Activated naive CD4-positive, alpha-beta T cell treated with anti-CD3 and anti-CD28 coated beads, Interleukin-2, amount 50 U/mL, for 72 hours (primary cell): ENCODE data around the gene TMEM63A. TPM values are rescaled to one million over a fixed set of nuclear protein-coding genes. Genes with fewer than 3 reads are reported as not detected.
A peak's percentile ranks its signal among the peaks of the same experiment; 100 is the strongest.

Experiments used
- ATAC-seq, 2 donors: fragments of 150-1000 bp; cut with Tn5 transposase; 2 replicates each; pipeline ENCODE4 v1.10.0; 2021; ENCODE audit warnings: mild to moderate bottlenecking in 2 of 2, moderate library complexity in 2 of 2
- DNase-seq, 2 donors: peaks; one replicate each; pipeline ENCODE4 v3.0.0; 2021 to 2022; ENCODE audit warnings: low spot score in 2 of 2
- H3K27ac Mint-ChIP-seq, 2 donors: one replicate each; pipeline ENCODE4 v1.8.0; 2022; ENCODE audit warnings: mild to moderate bottlenecking in 2 of 2, mixed read lengths in 2 of 2
- H3K36me3 Mint-ChIP-seq, 2 donors: one replicate each; pipeline ENCODE4 v1.8.0; 2022; ENCODE audit warnings: mixed read lengths in 2 of 2
- H3K9me3 Mint-ChIP-seq, 2 donors: one replicate each; pipeline ENCODE4 v1.8.0; 2022; ENCODE audit warnings: mixed read lengths in 2 of 2
- total RNA-seq, 2 donors: library from RNA; stranded (reverse); gene quantifications; one replicate each; pipeline ENCODE4 v1.2.3, GENCODE V29; 2022

Gene TMEM63A
- total RNA-seq, 2 donors from 2014 or later = 67.8 to 115 TPM

DNA sequence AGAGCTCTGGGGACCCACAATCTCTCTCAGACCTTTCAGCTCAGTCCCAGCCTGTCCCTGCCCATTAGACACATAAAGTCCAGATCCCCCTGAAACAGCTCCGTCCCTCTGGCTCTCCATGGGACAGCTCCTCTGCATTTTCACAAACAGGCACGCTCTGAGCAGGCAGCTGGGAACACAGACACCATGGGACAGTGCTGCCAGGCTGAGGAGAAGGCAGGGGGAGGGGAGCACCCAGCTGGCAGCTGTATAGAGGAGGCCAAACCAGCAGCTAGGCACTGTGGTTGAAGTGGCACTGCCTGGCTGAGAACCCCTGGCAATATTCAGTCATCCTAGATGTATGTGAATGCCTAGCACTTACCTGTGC, 2.0 kb downstream of the TMEM63A start:
- Mint-ChIP-seq H3K9me3 (no peaks in the 10 kb centered on the region), H3K36me3 (peaks cover 0 to 9% of the 10 kb centered on the region in 2 donors), H3K27ac (peak overlapping the region; percentile 12 to 85)
- DNase-seq (no peak), ATAC-seq (no peak)

DNA sequence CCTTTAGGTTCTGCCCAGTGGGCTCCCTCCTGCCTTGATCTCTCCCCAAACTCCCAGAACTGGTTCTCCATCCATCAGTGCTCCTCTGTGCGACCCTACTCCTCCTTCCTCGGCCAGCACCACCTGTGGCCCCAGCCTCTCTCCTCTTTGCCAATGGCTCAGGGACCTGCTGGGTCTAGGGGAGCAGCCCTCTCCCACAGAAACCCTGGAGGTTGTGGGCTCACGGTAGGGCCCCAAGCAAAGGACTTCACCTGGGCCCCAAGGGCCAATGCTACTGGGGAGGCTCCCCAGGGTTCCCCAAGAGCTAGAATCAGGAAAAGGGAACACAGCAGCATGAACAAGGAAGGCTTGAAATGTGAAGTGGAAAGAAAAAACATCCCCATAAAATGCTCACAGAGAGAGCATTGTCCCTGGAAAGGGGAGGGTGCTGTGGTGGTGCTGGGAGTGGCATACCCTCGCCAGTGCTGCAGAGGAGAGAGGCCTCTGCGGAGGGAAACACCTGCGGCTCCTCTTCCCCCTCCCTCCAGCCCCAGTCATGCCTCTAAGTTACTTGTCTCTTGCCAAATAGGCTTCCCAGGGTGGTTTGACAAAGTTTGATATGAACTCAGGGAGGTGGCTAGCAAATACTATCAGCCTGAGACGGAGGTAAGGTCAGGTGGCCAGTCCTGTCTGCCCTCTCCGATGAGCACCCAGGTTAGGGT, 2.5 kb downstream of the TMEM63A start:
- H3K27ac Mint-ChIP-seq = peak overlapping the region; percentile 12 to 85
- H3K9me3 Mint-ChIP-seq = no peaks in the 10 kb centered on the region
- peaks cover 0 to 9% of the 10 kb centered on the region in 2 donors for H3K36me3 Mint-ChIP-seq
- DNase-seq (no peak), ATAC-seq (no peak)

DNA sequence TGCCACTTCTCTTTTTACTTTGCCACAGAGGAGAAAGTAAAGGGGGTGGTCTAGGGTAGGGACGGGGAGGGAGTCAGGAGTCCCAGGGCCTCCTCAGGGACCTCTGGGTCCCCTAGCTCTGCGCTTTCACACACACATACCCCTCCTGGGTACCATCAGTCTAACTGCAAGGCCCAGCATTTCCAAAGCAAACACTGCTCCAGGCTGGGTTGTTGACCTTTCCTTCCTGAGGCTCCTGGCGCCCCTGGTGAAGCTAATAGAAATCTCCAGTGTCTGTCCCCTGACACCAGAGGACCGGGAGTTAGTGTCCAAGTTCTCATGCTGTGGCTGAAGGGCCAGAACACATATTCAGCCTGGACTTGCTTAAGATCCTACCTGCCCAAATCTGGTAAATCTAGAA, 3.9 kb downstream of the TMEM63A start:
- DNase-seq (no peak), ATAC-seq (no peak)
- Mint-ChIP-seq H3K9me3 (no peaks in the 10 kb centered on the region), H3K27ac (no peak overlapping the region), H3K36me3 (peaks cover 0 to 9% of the 10 kb centered on the region in 2 donors)

DNA sequence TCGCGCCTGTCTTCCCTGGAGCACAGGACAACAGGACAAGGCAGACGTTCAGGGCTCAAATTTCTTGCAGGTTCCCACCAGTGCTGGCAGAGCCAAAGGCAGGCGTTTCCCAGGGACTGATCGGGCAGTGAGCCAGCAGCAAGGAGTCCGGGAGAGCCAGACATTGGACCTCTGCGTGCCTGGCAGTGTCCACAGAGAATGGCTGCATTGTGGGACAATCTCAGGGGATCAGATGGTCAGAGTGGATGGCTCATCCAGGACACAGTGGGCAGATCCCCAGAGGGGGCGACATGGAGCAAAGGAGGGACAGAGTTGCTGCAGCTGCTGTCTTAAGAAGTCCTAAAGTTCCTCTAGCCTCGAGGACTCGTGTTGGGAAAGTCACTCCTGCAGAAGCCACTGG, 4.6 kb downstream of the TMEM63A start:
- H3K9me3 Mint-ChIP-seq = no peaks in the 10 kb centered on the region
- ATAC-seq = no peak
- H3K36me3 Mint-ChIP-seq = peaks cover 0 to 9% of the 10 kb centered on the region in 2 donors
- DNase-seq = no peak
- H3K27ac Mint-ChIP-seq = no peak overlapping the region

DNA sequence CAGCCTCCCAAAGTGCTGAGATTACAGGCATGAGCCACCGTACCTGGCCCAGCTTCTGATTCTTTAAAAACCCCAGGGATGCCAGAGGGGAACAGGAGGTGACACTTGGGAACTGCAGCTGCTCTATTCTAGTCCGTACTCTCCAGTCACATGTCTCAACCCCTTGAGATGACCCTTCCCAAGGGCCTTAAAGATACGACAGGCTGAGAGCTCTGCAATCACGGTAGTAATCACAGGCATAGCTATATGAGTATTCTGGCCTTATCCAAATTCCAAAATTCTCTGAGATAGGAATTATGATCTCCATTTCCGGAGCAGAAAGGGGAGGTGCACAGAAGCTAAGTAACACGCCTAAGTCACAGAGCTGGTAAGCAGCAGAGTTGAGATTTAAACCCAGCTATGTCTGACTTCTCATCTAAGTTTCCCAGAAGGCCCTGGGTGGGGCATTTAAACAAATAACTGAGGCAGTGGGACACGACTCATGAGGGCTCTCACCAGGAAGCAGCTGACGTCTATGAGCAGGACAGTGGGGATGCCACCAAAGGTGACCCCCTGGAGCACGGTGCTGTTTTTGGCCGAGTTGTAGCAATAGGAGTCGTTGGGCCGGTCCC, 5.2 kb downstream of the TMEM63A start:
- H3K36me3 Mint-ChIP-seq = peaks cover 0 to 9% of the 10 kb centered on the region in 2 donors
- no peaks in the 10 kb centered on the region for H3K9me3 Mint-ChIP-seq
- ATAC-seq (no peak), DNase-seq (no peak)
- H3K27ac Mint-ChIP-seq = no peak overlapping the region

DNA sequence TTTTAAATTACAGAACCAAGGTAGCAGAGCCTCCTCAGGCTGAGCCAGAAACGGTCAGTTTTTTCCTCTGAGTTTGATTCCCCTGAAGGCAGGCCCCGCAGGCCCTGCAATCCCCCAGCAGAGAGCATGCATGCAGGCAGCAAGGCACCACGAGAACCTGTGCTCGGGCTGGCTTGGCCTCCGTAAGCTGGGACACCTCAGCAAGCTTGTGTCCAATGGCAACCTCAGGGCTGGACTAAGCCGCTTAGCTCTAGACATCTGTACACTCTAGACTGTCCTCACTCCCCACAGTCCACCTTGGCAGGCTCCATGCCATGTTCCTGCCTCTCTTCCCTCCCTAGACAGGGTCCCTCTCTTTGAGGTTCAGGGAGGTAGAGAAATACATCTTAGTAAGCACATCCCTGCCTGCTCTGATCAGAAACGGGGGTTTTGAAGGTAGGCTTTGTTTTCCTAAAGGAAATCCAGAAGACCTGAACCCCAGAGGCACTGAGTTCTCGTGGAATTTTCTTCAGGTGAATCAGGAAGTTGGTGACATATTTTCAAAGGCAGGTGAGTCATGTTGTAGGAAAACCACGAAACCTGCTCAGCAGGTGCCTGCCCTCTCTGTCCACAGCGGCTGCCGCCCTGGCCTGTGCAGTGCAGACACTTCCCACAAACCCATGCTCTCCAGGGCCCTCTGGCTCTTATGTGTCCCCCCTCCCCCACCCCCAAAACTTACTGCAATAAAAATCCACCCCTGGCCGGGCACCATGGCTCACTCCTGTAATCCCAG, 7.0 kb downstream of the TMEM63A start:
- Mint-ChIP-seq H3K36me3 (peaks cover 4 to 20% of the 10 kb centered on the region in 2 donors), H3K27ac (peak overlapping the region in 1 of 2 donors; percentile 58)
- no peak for ATAC-seq

DNA sequence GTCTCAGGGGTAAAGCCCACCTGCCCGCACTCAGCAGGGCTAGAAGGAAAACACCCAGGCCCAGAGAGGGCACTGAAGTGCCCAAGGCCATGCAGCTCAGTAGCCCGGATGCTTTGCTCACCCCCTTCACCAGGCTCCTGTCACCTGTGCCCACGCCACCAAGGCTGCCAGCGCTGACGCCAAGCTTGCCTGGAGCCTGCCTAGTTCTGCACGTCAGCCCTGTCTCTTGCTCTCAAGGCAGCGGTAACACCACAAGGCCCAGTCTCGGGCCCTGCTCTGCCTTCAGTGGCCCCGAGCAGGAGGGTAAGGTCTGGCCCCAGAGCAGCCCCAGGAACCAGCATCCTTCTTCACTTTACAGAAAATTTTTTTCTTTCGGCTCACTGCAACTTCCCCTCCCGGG, 7.7 kb downstream of the TMEM63A start:
- Mint-ChIP-seq H3K27ac (peak overlapping the region in 1 of 2 donors; percentile 58), H3K36me3 (peaks cover 4 to 23% of the 10 kb centered on the region in 2 donors), H3K9me3 (no peaks in the 10 kb centered on the region)
- DNase-seq (no peak), ATAC-seq (no peak)

More for the DNA sequence above, 7.0 kb downstream of the TMEM63A start:
- DNase-seq = no peak
- H3K9me3 Mint-ChIP-seq = no peaks in the 10 kb centered on the region

DNA sequence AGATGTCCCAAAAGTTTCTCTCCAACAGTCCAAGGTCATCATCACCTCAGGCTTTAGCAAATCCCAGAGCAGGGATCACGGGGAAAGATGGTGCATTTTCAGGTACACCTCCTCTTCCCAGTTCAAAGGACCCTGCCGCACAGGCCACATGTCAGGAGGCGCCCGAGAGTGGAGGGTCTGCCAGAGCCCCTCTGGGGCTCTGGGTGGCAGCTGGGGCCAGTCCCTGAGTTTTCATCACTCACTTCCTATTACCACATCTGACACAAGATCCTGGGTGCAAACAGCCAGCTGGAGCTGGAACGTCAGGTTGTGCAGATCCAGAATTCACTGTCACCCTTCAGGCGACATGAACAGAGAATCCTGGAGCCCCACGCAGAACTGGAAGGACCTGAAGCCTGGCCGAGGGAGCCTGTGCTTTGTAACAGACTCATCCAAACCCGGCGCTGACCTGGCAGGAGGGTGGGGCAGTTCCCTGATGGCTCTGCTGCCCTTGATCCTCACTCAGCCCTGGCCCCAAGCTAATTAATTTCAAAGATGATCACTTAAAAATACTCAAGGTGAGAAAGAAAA, 8.8 kb downstream of the TMEM63A start:
- no peak for ATAC-seq
- Mint-ChIP-seq H3K27ac (peak overlapping the region in 1 of 2 donors; percentile 57), H3K9me3 (no peaks in the 10 kb centered on the region), H3K36me3 (peaks cover 4 to 31% of the 10 kb centered on the region in 2 donors)
- no peak for DNase-seq

DNA sequence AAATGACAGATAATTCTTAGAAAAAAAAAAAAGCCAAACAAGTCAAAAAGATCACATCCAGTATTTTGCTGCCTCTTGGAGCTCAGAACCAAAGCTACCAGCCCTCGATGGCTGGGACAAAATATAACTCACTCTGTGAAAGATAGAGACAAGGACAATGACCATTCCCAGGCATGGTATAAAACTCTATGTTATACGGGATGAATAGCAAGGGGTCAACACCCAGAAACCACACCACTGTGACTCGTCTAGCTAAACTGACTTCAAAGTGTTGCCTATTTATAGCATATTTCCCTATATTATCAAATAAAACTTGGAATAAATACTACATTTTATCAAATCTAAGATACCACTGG, 10.1 kb downstream of the TMEM63A start:
- H3K9me3 Mint-ChIP-seq = no peaks in the 10 kb centered on the region
- no peak for DNase-seq
- no peak for ATAC-seq
- peak overlapping the region; percentile 35 to 65 for H3K27ac Mint-ChIP-seq
- H3K36me3 Mint-ChIP-seq = peaks cover 9 to 32% of the 10 kb centered on the region in 2 donors

DNA sequence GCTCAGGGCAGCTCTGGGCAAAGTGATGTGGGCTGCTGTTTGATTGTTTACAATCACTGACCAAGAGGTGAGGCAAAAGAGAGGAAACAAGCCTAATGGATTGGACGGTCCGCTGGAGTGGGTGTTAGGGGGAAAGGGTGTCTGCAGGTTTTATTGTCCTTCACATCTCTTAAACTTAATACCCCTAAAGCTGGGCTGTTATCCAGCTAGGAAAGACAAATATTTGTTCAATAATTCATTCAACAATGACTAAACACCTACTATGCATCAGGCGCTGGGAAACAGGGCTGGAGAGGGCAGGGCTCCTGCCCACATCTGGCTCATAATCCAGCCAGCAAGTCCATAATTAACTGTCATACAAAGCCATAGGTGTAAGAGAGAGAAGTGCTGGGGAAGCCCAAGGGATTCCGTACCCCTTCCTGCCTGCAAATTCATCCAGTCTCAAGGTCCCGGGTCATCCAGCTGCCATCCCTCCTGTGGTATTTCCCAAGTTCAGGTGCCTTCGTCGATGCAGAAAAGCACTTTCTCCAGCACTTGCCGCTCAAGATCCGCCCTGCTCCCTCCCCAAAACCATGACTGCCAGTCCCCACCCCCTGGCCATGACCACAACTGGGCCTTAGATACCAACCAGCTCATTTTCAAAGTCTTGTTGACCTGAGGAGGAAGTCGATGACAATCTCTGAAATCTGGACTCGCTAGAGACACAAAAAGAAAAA, 10.7 kb downstream of the TMEM63A start:
- DNase-seq = no peak
- peak overlapping the region; percentile 35 to 65 for H3K27ac Mint-ChIP-seq
- no peaks in the 10 kb centered on the region for H3K9me3 Mint-ChIP-seq
- no peak for ATAC-seq
- H3K36me3 Mint-ChIP-seq = peaks cover 9 to 36% of the 10 kb centered on the region in 2 donors

DNA sequence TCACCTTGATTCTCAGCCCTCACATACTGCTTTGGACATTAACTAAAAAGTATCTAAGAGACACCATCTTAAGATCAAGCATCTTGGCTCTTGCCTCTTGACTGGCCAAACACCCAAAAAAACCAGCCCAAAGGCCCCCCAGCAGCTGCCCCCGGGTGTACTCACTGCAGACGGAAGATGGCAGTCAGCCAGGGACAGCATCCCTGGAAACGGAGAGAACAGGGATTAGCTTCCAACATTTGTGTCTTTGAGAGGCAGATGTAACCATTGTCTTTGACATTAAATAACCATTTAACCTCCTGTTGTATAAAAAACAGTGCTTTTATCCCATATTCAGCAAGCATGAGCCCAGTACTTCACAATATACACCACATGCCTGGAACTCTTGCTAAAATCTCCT, 11.3 kb downstream of the TMEM63A start:
- no peak for ATAC-seq
- Mint-ChIP-seq H3K36me3 (peaks cover 9 to 40% of the 10 kb centered on the region in 2 donors), H3K9me3 (no peaks in the 10 kb centered on the region), H3K27ac (peak overlapping the region in 1 of 2 donors; percentile 27)
- DNase-seq = no peak

DNA sequence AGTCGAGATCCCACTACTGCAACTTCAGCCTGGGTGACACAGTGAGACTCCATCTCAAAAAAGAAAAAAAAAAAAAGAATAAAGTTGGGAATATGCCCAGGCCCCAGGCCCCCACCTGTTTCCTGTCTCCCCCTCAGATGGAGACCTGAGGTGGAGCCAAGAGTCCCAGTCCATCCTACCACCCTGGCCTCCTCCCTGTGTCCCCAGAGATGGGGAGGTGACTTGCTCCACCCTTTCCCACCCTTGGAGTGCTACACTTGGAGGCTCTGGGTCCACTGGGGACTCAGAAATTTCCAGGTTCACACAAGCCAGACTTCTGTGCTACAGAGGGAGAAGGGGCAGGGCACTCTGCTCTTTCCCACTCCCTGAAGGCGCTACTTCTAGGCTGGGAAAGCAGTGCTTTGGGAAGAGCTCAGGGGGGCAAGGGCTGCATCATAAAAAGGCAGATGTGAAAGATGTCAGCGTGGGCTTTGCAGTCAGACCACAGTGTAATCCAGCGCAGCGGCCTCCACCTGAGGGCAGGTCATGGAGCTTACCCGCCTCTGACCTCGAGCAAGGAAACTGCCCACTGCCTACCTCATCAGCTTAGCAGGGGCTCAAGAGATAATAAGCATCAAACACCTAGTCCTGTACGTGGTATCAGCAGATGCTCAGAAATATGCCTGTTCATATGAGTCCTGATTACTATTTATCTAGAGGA, 13.4 kb downstream of the TMEM63A start:
- no peak for ATAC-seq
- Mint-ChIP-seq H3K36me3 (peaks cover 9 to 47% of the 10 kb centered on the region in 2 donors), H3K27ac (peak overlapping the region in 1 of 2 donors; percentile 22), H3K9me3 (no peaks in the 10 kb centered on the region)
- no peak for DNase-seq

DNA sequence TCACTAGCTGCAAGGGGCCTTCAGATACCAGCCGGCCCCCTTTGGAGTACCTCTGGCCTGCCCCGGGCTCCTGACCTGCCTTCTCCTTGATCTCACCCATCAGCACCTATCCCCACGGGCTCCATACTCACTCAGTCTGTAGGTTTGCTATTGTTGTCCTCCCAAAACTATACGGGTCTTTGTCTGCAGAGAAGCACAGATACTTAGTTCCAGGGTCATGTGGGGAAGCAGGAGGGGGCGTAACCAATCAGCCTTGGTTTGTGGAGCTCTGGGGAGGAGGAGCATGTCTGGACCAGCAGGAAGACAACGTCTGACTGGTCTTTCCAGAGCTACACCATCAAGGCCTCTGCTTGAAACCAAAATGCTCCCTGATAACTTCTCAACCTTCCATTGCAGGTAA, 15.2 kb downstream of the TMEM63A start:
- H3K27ac Mint-ChIP-seq = peak overlapping the region in 1 of 2 donors; percentile 89
- ATAC-seq (no peak), DNase-seq (no peak)
- peaks cover 9 to 54% of the 10 kb centered on the region in 2 donors for H3K36me3 Mint-ChIP-seq
- H3K9me3 Mint-ChIP-seq = no peaks in the 10 kb centered on the region

DNA sequence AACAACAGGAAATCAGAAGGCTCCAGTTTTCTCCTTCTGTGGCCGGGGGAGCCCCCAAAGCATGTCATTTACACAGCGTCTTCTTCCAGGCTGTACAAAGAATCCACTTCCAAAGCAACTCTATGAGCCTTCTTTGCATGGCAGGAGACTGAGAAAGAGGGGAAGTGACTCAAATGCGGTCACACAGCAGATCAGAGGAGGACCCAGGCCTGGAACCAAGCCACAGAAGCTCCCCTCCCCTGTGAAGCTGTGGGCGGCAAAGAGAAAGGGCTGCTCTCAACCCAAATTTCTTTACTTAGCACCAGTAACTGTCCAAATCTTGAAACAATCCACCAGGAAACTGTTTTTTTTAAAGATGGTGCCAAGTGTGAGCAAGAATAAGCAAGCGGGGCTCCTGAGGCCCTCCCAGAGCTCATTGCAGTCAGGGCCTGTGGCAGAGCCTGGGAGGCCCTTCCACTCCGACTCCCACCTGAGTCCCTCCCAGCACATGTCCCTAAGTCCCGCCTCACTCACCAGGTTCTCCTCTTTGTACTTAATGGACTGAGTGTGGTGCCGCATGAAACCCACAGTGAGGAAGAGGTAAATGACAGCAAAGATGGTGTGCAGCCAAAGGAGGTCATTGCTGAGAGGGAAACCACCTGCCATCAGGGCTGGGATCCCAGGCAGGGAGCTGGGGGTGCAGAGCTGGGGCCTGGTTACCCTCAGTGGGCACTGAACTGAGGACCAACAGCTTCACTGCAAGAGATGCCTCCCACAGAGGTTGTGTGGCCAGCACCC, 15.9 kb downstream of the TMEM63A start:
- Mint-ChIP-seq H3K9me3 (no peaks in the 10 kb centered on the region), H3K36me3 (peaks cover 5 to 52% of the 10 kb centered on the region in 2 donors), H3K27ac (peak overlapping the region; percentile 34 to 89)
- ATAC-seq (peak; percentile 97), DNase-seq (peak; percentile 70 to 74)

DNA sequence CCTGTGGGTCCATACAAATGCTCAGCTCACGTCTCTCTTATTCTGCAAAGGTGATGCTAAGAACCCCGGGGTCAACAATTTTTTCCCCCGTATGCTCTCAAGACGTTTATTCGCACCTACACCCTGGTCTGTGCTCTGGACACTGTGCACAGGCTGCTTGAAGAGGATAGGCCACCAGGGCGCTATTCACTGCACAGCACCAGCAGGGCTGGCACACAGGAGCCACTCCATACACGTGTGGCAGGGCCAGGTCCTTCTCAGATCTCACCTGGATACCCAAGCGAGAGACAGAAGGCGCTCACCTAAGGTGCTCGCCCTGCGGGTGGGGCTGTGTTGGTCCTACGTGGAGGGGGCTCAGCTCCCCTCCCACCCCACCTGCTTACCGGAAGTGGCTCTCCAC, 16.7 kb downstream of the TMEM63A start:
- peaks cover 5 to 45% of the 10 kb centered on the region in 2 donors for H3K36me3 Mint-ChIP-seq
- DNase-seq (no peak), ATAC-seq (peak in 1 of 2 donors; percentile 37)
- H3K27ac Mint-ChIP-seq = peak overlapping the region; percentile 34 to 89
- H3K9me3 Mint-ChIP-seq = no peaks in the 10 kb centered on the region
